IMR-90 (cell line): ENCODE data around the gene NKPD1.

Experiments
- BHLHE40 ChIP-seq: fragments of 150-350 bp; IDR thresholded peaks from 2 replicates; pipeline ENCODE4 v1.6.1; 2016; ENCODE audit warnings: mild to moderate bottlenecking, low read depth, low read length
- CEBPB ChIP-seq: IDR thresholded peaks from 2 replicates; pipeline ENCODE4 v1.6.1; 2012; ENCODE audit warnings: low read depth, low read length, improper control_type of control experiment
- CTCF ChIP-seq: conservative IDR thresholded peaks from 2 replicates; pipeline ENCODE4 v1.5.1; 2012; ENCODE audit warnings: mild to moderate bottlenecking, low read depth, low read length, improper control_type of control experiment
- FOS ChIP-seq: fragments of 150-350 bp; IDR thresholded peaks from 2 replicates; pipeline ENCODE4 v1.6.1; 2016; ENCODE audit warnings: low read depth, low read length
- MAZ ChIP-seq: IDR thresholded peaks from 2 replicates; pipeline ENCODE4 v1.6.1; 2012; ENCODE audit warnings: low read depth, mild to moderate bottlenecking, low read length, improper control_type of control experiment, moderate library complexity, borderline replicate concordance
- MXI1 ChIP-seq: IDR thresholded peaks from 2 replicates; pipeline ENCODE4 v1.6.1; 2012; ENCODE audit warnings: low read depth, mild to moderate bottlenecking, low read length, moderate library complexity, borderline replicate concordance
- POLR2A ChIP-seq: IDR thresholded peaks from 2 replicates; pipeline ENCODE4 v1.6.1; 2012; ENCODE audit warnings: mild to moderate bottlenecking, low read depth, low read length
- RAD21 ChIP-seq: IDR thresholded peaks from 2 replicates; pipeline ENCODE4 v1.6.1; 2012; ENCODE audit warnings: low read length, improper control_type of control experiment
- RCOR1 ChIP-seq: IDR thresholded peaks from 2 replicates; pipeline ENCODE4 v1.6.1; 2012; ENCODE audit warnings: mild to moderate bottlenecking, low read length, improper control_type of control experiment; ENCODE audit not compliant: insufficient replicate concordance
- RFX5 ChIP-seq: IDR thresholded peaks from 2 replicates; pipeline ENCODE4 v1.8.0; 2012; ENCODE audit warnings: low read depth, mild to moderate bottlenecking, low read length, moderate library complexity
- SMC3 ChIP-seq: fragments of 150-350 bp; IDR thresholded peaks from 2 replicates; pipeline ENCODE4 v1.6.1; 2016; ENCODE audit warnings: low read depth, mild to moderate bottlenecking, antibody characterized with exemption, low read length, moderate library complexity
- TF ChIP-seq, protein P1 (sequence below): fragments of 150-350 bp; IDR thresholded peaks from 2 replicates; pipeline ENCODE4 v1.6.1; 2016; ENCODE audit warnings: low read depth, mild to moderate bottlenecking, low read length, moderate library complexity, borderline replicate concordance

DNA sequence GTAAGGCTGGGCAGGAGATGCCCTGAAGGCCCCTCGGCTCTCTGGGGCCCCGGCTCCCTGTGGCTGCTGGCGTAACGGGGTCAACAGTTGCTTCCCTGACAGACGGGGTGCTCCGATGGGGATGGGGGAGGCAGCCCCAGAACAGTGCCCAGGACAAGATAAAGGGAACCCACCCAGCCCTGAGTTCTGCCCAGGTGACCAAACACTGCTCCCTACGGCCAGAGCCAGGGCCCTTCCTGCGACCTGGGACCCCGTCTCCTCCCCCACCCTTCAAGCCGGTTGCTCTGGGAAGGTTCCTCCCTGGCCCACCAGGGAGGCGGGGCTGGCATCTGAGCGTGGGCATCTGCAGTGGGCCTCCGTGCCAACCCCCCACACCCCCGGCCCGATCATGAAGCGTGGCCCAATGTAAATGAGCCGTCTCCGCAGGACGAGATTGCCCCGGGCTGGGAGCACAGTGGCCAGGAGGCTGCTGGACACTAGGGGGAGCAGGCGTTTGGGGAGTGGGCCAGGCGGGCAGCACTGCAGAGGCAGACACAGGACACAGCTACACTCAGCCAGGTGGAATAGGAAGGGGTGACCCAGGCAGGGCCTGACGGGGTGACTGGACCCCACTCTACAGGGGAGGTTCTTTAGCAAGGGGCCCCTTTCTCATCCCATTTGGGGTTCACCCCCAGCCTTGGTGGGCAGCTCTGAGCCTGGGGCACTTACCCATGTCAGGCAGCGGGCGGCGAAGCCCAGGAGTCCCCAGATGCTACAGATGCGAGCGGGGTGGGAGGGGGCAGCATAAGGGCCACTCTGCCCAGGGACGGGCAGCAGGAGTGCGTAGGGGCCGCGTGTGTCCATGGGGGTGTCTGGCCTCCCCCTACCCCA lies 1.2 kb upstream of the NKPD1 start:
- TF ChIP-seq CTCF = peak; percentile 64
- no peak for TF ChIP-seq BHLHE40
- no peak for TF ChIP-seq POLR2A
- no peak for TF ChIP-seq RCOR1
- peak; percentile 23; the same call in 1 of the 2 replicates for TF ChIP-seq MAZ
- TF ChIP-seq SMC3 = peak; percentile 64
- peak; percentile 67 for TF ChIP-seq RAD21
- no peak for TF ChIP-seq CEBPB
- TF ChIP-seq MXI1 = no peak
- TF ChIP-seq, protein P1, sequence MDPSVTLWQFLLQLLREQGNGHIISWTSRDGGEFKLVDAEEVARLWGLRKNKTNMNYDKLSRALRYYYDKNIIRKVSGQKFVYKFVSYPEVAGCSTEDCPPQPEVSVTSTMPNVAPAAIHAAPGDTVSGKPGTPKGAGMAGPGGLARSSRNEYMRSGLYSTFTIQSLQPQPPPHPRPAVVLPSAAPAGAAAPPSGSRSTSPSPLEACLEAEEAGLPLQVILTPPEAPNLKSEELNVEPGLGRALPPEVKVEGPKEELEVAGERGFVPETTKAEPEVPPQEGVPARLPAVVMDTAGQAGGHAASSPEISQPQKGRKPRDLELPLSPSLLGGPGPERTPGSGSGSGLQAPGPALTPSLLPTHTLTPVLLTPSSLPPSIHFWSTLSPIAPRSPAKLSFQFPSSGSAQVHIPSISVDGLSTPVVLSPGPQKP = no peak
- TF ChIP-seq FOS = no peak
- no peak for TF ChIP-seq RFX5
